NT2/D1 (cell line): ENCODE data around the gene CBX2.

ENCODE experiments used
- DNase-seq: peaks from one replicate; pipeline ENCODE4 v3.0.0-alpha.2; 2011; ENCODE audit warnings: low read depth, low spot score
- H3K27me3 ChIP-seq: 2 replicates; pipeline ENCODE4 v1.6.0; 2011; ENCODE audit warnings: mild to moderate bottlenecking; ENCODE audit not compliant: insufficient read length, insufficient read depth
- H3K36me3 ChIP-seq: 2 replicates; pipeline ENCODE4 v1.6.1; 2011; ENCODE audit warnings: mild to moderate bottlenecking, low read length, mixed read lengths; ENCODE audit not compliant: insufficient read depth, insufficient read length
- H3K4me1 ChIP-seq: 2 replicates; pipeline ENCODE4 v1.5.1; 2011; ENCODE audit not compliant: insufficient read depth, insufficient read length
- H3K4me3 ChIP-seq: 2 replicates; pipeline ENCODE4 v1.5.1; 2011; ENCODE audit warnings: low read depth; ENCODE audit not compliant: insufficient read length
- H3K9ac ChIP-seq: 2 replicates; pipeline ENCODE4 v1.6.0; 2011; ENCODE audit warnings: low read depth; ENCODE audit not compliant: insufficient read length
- H3K9me3 ChIP-seq: 2 replicates; pipeline ENCODE4 v1.5.1; 2011; ENCODE audit warnings: mild to moderate bottlenecking, low read length; ENCODE audit not compliant: insufficient read depth
- SUZ12 ChIP-seq: IDR thresholded peaks from 2 replicates; pipeline ENCODE4 v1.6.1; 2011; ENCODE audit not compliant: insufficient read length, insufficient read depth; ENCODE audit errors: extremely low read depth
- YY1 ChIP-seq: IDR thresholded peaks from 2 replicates; pipeline ENCODE4 v1.6.1; 2011; ENCODE audit not compliant: insufficient read length, insufficient read depth
- ZNF274 ChIP-seq: IDR thresholded peaks from 2 replicates; pipeline ENCODE4 v1.6.1; 2011; ENCODE audit warnings: mild to moderate bottlenecking, low read depth, low read length

Gene CBX2

DNA sequence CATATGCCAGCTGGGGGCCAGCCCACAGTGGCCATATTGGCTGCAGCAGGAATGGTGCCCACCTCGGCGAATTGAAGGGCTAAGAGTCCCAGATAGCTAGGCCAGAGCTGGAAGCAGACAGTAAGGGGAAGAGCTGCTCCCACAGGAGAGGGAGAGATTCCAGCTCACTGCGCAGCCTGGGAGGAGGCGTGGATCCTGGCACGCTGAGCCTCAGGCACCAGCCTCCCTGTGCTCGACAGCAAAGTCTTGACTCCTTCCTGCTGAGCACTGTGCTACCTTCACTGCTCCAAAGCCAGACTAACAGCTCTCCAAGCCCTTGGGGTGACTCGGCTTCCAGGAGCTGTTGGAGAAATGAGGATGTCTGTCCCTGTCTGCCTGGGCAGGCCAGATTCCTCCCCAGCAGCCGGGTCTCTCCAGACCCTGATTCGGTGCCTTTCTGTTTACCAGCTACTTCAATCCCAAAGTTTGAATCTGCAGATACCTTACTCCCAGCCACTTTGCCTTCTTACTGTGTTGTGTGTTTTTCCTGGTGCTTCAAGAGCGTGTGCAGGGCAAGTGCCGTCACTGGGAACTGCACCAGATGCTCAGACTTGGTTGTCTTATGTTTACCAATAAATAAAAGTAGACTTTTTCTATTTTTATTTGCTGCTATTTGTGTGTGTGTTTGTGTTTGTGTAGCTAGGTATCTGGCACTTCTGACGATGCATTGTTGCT is 9.1 kb downstream of the CBX2 start:
- Histone ChIP-seq H3K9ac (peak overlapping the region; percentile 24), H3K36me3 (peaks cover 44% of the 10 kb centered on the region), H3K9me3 (no peaks in the 10 kb centered on the region), H3K4me1 (peaks cover 26% of the 10 kb centered on the region), H3K27me3 (peaks cover 25% of the 10 kb centered on the region), H3K4me3 (no peak overlapping the region)
- no peak for DNase-seq
- TF ChIP-seq SUZ12, result no peak
- TF ChIP-seq ZNF274, result no peak
- TF ChIP-seq YY1, result no peak

DNA sequence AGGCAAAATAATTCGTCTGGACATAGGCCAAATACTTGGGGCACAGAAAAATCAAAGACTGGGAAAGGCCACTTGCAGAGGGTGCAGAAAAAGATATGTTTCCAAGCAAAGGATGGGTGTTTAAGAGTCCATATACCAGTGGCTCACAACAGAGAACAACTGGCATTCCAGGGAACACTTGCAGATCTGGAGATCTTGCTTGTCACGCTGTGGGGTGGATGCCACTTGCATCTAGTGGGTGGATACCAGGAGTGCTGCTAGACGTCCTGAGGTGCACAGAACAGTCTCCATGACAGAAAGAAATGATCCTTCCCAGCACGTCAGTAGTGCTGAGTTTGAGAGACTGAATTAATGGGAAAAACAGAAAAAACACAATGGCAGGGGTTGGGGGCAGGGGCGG is 10.5 kb downstream of the CBX2 start:
- H3K27me3 ChIP-seq, result peaks cover 39% of the 10 kb centered on the region
- no peaks in the 10 kb centered on the region for H3K9me3 ChIP-seq
- no peak for TF ChIP-seq YY1
- no peak for TF ChIP-seq ZNF274
- TF ChIP-seq SUZ12, result no peak
- H3K4me1 ChIP-seq, result peaks cover 27% of the 10 kb centered on the region
- no peak overlapping the region for H3K9ac ChIP-seq
- peaks cover 30% of the 10 kb centered on the region for H3K36me3 ChIP-seq
- H3K4me3 ChIP-seq, result no peak overlapping the region
- DNase-seq, result no peak

DNA sequence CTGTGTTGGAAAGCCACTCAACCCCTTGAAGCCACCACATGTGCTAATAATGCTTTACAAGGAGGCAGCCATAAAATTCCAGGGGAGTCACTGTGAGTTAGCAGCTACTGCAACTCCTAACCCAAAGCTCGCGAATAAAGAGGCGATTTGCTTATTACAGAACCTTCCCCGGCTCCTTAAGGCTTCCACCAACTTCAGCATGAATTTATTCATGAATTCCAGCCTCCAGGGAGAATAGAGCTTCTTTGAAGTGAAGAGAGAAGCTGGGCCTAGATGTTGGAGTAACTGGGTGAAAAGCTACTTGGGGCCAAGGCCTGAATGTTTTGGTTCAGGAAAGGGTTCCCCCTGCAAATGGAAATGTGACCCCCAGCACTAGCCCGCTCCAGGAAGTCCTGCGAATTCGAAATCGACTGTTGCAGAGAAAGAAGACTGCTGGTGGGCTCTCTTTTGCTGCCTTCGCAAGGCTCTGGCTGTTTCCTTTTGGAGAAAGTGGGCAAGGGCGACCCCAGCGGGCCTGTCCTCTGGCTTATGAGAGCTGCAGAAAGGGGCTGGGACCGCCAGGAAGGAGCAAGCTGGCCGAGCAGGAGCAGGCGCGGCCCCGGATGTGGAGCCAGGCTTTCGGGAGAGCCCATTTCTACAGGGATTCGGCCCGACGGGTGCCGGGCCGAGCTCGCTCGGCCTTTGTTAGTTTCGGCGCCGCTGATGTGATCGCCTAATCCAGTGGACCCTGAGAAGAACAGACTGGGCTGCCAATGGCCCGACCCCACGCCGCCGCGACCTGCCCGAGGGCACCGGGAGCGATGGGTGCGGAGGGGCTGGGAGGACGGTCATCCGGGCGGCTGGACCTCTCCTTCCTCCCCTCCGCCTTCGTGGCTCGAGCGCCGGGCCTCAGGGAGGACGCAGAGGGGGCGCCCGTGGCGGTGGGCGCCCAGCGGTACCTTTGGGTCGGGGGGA is 11.3 kb downstream of the CBX2 start:
- TF ChIP-seq SUZ12, result no peak
- TF ChIP-seq YY1, result no peak
- no peak for TF ChIP-seq ZNF274
- Histone ChIP-seq H3K4me1 (peaks cover 27% of the 10 kb centered on the region), H3K9ac (peak overlapping the region; percentile 78), H3K9me3 (no peaks in the 10 kb centered on the region), H3K4me3 (peak overlapping the region; percentile 55), H3K36me3 (peaks cover 22% of the 10 kb centered on the region), H3K27me3 (peaks cover 47% of the 10 kb centered on the region)
- DNase-seq, result no peak

DNA sequence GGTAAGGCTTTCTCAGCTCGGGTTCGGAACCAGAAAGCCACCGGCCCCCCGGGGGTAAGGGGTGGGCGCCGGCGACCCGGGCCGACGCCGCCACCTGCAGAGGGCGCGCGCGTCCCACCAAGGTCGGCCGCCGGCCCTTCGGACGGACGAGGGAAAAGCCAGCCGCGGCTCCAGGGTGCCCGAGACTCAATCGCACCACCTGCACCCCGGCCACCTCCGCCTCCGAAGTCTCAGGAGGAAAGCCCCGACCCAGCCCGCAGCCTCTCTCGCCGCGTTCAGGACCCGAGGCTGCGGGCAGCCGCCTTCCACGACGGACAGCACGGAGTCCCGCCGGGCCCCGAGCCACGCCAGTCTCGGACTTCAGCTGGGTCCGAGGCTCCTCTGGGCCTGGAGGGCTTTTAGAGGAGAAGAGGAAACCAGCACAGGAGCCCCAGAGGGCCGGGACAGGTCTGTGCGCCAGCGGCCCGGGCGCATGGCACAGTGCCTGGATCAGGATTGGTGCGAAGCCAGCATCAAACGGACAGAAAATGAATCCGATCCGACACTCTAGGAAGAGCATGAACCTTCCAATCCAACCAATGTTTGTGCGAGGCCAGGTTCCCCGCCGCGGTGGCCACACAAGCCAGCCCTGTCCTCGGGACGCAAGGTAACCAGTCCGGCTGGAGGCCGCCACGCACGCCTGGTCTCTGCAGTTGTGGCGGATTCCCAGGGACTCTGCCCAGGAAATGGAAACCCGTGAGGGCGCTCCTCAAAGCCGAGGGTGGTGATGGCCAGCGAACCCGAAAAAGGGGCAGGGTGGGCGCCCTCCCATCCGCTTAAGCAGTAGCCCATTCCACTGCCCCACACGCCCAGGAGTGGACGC is 12.2 kb downstream of the CBX2 start:
- H3K9me3 ChIP-seq, result no peaks in the 10 kb centered on the region
- H3K27me3 ChIP-seq, result peaks cover 56% of the 10 kb centered on the region
- TF ChIP-seq SUZ12 (no peak), YY1 (no peak), ZNF274 (no peak)
- DNase-seq, result no peak
- peak overlapping the region; percentile 55 for H3K4me3 ChIP-seq
- H3K9ac ChIP-seq, result peak overlapping the region; percentile 78
- H3K36me3 ChIP-seq, result peaks cover 22% of the 10 kb centered on the region
- H3K4me1 ChIP-seq, result peaks cover 26% of the 10 kb centered on the region

DNA sequence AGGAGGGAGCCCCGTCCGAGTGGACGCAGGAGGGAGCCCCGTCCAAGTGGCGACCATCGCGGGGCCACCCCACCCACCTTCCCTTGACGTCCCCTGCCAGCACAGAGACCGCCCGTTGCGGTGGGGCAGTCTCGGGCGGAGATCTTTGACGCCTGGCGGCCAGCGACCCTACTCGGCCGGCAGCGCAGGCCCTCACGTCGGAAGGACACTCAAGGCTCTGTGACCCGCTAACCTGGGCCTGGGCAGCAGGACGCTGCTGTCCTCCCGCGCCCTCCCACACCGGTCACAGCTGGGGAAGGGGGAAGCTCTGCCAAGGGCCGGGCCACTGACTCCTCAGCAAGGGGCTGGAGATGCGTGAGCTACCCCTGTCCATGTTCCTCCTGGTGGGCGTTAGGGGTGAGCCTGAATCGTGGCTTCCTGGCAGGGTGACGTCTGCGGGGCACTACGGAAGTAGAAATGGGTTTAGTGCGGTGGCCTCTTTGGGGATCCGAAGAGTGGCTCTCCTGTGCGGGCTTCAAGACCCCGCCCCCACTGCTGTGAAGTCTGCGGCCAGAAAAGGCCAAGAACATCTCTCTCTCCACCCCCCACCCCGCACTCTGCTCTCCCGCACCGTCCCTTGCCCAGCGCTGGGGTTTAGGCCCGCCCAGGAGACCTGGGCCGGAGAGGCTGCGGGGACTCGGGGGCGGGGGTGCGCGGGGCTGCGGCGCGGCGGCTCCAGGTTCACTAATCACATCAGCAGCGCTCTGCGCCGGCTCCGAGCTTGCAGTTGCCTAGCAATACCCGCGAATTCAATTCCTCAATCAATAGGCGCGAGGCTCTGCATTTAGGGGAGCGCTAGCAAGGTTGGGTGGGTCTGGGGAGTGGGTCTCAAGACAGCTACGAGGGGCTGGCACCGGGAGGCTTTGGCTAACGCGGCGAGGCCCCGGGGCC is 13.1 kb downstream of the CBX2 start:
- DNase-seq, result no peak
- Histone ChIP-seq H3K4me1 (peaks cover 26% of the 10 kb centered on the region), H3K9ac (no peak overlapping the region), H3K4me3 (no peak overlapping the region), H3K36me3 (peaks cover 21% of the 10 kb centered on the region), H3K27me3 (peaks cover 65% of the 10 kb centered on the region), H3K9me3 (no peaks in the 10 kb centered on the region)
- TF ChIP-seq SUZ12 (no peak), YY1 (no peak), ZNF274 (no peak)

DNA sequence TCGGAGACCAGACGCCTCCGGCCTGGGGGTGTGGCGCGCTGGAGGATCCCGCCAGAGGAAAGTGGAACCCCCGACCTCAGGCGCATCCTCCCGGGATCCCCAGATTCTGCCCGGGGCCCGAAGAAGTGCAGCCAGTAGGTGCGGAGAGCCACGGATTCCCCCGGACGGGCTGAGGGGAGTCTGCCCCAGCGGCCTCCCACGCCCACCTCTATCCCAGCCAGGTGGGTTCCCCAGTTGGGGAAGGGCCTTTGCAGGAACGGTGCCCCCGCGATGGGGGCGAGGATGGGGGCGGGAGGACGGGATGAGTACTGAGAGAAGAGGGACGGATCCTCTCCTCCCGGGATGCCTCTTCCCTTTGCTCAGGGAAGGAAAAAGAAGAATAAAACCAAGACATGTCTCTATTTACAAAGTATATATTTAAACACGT is 13.8 kb downstream of the CBX2 start:
- DNase-seq, result no peak
- peaks cover 70% of the 10 kb centered on the region for H3K27me3 ChIP-seq
- peaks cover 20% of the 10 kb centered on the region for H3K4me1 ChIP-seq
- TF ChIP-seq SUZ12, result peak; percentile 19
- TF ChIP-seq ZNF274, result no peak
- peaks cover 18% of the 10 kb centered on the region for H3K36me3 ChIP-seq
- no peak overlapping the region for H3K4me3 ChIP-seq
- no peaks in the 10 kb centered on the region for H3K9me3 ChIP-seq
- H3K9ac ChIP-seq, result no peak overlapping the region
